ENCODE data around the gene DCP1B. TPM values are rescaled to one million over a fixed set of nuclear protein-coding genes. Genes with fewer than 3 reads are reported as not detected.

DCP1B gene
- total and polyA plus RNA-seq, 2 donors from 2014 or later, result 11.3 to 15.0 TPM

DNA sequence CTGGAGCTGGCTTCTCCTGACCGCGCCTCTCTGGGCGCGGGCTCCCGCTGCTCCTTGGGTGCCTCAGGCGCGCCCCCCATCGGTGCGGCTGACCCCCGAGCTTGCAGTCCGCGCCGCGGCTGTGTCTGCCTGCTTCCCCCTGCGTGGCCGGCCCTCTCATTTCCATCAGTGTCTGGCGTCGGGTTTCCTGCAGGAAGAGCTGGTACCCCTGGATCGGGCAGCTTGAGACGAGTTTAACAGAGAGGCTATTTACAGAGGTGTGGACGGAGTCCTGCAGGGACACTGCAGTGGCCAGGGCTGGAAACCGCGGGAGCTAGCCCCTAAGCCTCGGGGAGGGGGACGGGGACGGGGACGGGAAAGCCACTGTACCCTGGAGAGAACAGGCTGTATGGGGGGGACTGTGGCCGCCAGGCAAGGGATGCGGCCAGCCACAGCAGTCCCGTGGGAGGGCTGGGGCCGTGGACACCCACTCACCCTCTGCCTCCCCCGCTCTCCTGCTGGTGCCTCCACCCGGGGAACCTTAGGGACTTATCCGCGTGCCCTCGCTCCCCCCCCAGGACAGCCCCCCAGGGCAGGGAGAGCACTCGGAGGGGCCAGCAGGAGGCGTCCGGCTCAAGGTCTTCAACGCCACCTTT lies 82.1 kb downstream of the DCP1B start:
- intact Hi-C loops (cut with DNase I), result no loop called here
- no peak overlapping the region for H3K4me3 ChIP-seq (ENCODE audit: low read length in 3 of 3)
- no peak overlapping the region for H3K9ac ChIP-seq (ENCODE audit: low read length in 3 of 3)
- H3K27ac ChIP-seq (ENCODE audit: low read depth in 2 of 2, low read length in 2 of 2), result no peak overlapping the region
- H3K36me3 ChIP-seq (ENCODE audit: control insufficient read depth in 2 of 3, insufficient read depth in 3 of 3, low read length in 3 of 3), result no peaks in the 10 kb centered on the region
- FAIRE-seq (no peak), DNase-seq (peak in 2 of 5 donors; percentile 9 to 52)
- no peaks in the 10 kb centered on the region for H3K27me3 ChIP-seq (ENCODE audit: control insufficient read depth, insufficient read depth, low read length)
- no peaks in the 10 kb centered on the region for H3K4me1 ChIP-seq (ENCODE audit: control insufficient read depth in 2 of 3, insufficient read depth in 2 of 3, low read depth in 1 of 3, low read length in 3 of 3)
- no peaks in the 10 kb centered on the region for H3K9me3 ChIP-seq (ENCODE audit: control insufficient read depth in 2 of 3, insufficient read depth in 1 of 3, low read length in 3 of 3)
- TF ChIP-seq, protein P1, sequence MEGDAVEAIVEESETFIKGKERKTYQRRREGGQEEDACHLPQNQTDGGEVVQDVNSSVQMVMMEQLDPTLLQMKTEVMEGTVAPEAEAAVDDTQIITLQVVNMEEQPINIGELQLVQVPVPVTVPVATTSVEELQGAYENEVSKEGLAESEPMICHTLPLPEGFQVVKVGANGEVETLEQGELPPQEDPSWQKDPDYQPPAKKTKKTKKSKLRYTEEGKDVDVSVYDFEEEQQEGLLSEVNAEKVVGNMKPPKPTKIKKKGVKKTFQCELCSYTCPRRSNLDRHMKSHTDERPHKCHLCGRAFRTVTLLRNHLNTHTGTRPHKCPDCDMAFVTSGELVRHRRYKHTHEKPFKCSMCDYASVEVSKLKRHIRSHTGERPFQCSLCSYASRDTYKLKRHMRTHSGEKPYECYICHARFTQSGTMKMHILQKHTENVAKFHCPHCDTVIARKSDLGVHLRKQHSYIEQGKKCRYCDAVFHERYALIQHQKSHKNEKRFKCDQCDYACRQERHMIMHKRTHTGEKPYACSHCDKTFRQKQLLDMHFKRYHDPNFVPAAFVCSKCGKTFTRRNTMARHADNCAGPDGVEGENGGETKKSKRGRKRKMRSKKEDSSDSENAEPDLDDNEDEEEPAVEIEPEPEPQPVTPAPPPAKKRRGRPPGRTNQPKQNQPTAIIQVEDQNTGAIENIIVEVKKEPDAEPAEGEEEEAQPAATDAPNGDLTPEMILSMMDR (IDR thresholded peaks at IDR 0.05; ENCODE audit: borderline replicate concordance, extremely low read depth, insufficient read depth), result no peak

DNA sequence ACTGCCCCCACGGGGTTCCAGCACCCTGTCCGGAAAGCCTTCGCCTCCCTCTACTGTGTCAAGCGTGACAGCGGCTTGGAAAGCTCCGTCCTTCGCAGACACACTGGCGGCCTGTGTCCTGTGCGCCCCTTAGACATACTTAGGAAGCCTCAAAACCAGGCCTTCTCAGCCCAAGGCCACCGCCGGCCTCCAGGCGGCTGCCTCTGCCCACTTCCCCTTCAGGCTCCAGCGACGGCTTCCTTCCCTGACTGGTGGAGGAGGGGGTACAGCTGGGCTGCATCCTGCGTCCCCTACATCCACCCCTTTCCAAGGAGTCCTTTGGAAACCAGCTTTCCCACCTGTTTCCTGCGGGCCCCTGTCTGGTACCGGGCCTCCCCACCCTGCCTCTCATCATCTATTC lies 83.3 kb downstream of the DCP1B start:
- no peaks in the 10 kb centered on the region for H3K27me3 ChIP-seq (ENCODE audit: control insufficient read depth, insufficient read depth, low read length)
- H3K27ac ChIP-seq (ENCODE audit: low read depth in 2 of 2, low read length in 2 of 2), result no peak overlapping the region
- DNase-seq (peak in 1 of 5 donors; percentile 30), FAIRE-seq (no peak)
- H3K9ac ChIP-seq (ENCODE audit: low read length in 3 of 3), result no peak overlapping the region
- TF ChIP-seq, protein P1 (IDR thresholded peaks at IDR 0.05; ENCODE audit: borderline replicate concordance, extremely low read depth, insufficient read depth), result no peak
- no peaks in the 10 kb centered on the region for H3K36me3 ChIP-seq (ENCODE audit: control insufficient read depth in 2 of 3, insufficient read depth in 3 of 3, low read length in 3 of 3)
- H3K9me3 ChIP-seq (ENCODE audit: control insufficient read depth in 2 of 3, insufficient read depth in 1 of 3, low read length in 3 of 3), result no peaks in the 10 kb centered on the region
- no peak overlapping the region for H3K4me3 ChIP-seq (ENCODE audit: low read length in 3 of 3)
- intact Hi-C loops (cut with DNase I), result no loop called here
- no peaks in the 10 kb centered on the region for H3K4me1 ChIP-seq (ENCODE audit: control insufficient read depth in 2 of 3, insufficient read depth in 2 of 3, low read depth in 1 of 3, low read length in 3 of 3)

DNA sequence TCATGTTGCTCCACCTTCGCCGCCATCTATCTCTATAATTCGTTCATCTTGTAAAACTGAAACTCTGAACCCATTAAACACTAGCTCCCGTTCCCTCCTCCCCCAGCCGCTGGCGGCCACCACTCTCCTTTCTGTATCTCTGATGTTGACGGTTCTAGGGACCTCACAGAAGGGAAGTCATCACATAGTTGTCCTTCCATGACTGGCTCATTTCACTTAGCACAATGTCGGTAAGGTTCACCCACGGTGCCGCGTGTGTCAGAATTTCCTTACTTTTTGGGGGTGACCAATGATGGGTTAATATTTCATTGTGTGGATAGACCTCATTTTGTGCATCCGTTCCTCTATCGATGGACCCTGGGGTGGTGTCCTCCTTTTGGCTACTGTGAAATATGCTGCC lies 83.8 kb downstream of the DCP1B start:
- no peaks in the 10 kb centered on the region for H3K4me1 ChIP-seq (ENCODE audit: control insufficient read depth in 2 of 3, insufficient read depth in 2 of 3, low read depth in 1 of 3, low read length in 3 of 3)
- no peak overlapping the region for H3K9ac ChIP-seq (ENCODE audit: low read length in 3 of 3)
- H3K36me3 ChIP-seq (ENCODE audit: control insufficient read depth in 2 of 3, insufficient read depth in 3 of 3, low read length in 3 of 3), result no peaks in the 10 kb centered on the region
- TF ChIP-seq, protein P1 (IDR thresholded peaks at IDR 0.05; ENCODE audit: borderline replicate concordance, extremely low read depth, insufficient read depth), result no peak
- H3K27me3 ChIP-seq (ENCODE audit: control insufficient read depth, insufficient read depth, low read length), result no peaks in the 10 kb centered on the region
- H3K27ac ChIP-seq (ENCODE audit: low read depth in 2 of 2, low read length in 2 of 2), result no peak overlapping the region
- intact Hi-C loops (cut with DNase I), result no loop called here
- H3K9me3 ChIP-seq (ENCODE audit: control insufficient read depth in 2 of 3, insufficient read depth in 1 of 3, low read length in 3 of 3), result no peaks in the 10 kb centered on the region
- DNase-seq (peak in 1 of 5 donors; percentile 23), FAIRE-seq (no peak)
- H3K4me3 ChIP-seq (ENCODE audit: low read length in 3 of 3), result no peak overlapping the region

DNA sequence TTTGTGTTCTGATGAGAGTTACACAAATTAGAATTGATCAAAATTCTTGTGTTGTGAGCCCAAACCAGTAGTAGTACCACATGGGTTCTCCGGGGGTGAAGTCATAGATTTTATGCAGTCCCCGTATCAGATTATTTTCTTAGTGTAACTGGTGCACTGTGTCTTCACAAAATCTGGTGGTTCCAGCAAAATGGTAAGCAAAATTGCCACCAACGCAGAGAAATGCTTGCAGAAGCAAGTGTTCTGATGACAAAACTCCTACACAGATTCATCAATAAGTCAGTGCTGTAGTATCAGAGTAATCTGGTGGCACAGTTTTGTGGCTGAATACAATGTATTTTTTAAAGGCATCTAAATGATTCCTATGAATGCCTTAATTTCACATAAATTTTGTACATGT lies 84.5 kb downstream of the DCP1B start:
- intact Hi-C loops (cut with DNase I), result no loop called here
- TF ChIP-seq, protein P1 (IDR thresholded peaks at IDR 0.05; ENCODE audit: borderline replicate concordance, extremely low read depth, insufficient read depth), result no peak
- no peak overlapping the region for H3K27ac ChIP-seq (ENCODE audit: low read depth in 2 of 2, low read length in 2 of 2)
- DNase-seq (no peak), FAIRE-seq (no peak)
- no peaks in the 10 kb centered on the region for H3K36me3 ChIP-seq (ENCODE audit: control insufficient read depth in 2 of 3, insufficient read depth in 3 of 3, low read length in 3 of 3)
- no peaks in the 10 kb centered on the region for H3K9me3 ChIP-seq (ENCODE audit: control insufficient read depth in 2 of 3, insufficient read depth in 1 of 3, low read length in 3 of 3)
- H3K27me3 ChIP-seq (ENCODE audit: control insufficient read depth, insufficient read depth, low read length), result no peaks in the 10 kb centered on the region
- H3K4me3 ChIP-seq (ENCODE audit: low read length in 3 of 3), result no peak overlapping the region
- H3K9ac ChIP-seq (ENCODE audit: low read length in 3 of 3), result no peak overlapping the region
- H3K4me1 ChIP-seq (ENCODE audit: control insufficient read depth in 2 of 3, insufficient read depth in 2 of 3, low read depth in 1 of 3, low read length in 3 of 3), result no peaks in the 10 kb centered on the region
